ENCODE measurements around the gene AKAP12. TPM values are rescaled to one million over a fixed set of nuclear protein-coding genes. Genes with fewer than 3 reads are reported as not detected.

The AKAP12 gene, protein sequence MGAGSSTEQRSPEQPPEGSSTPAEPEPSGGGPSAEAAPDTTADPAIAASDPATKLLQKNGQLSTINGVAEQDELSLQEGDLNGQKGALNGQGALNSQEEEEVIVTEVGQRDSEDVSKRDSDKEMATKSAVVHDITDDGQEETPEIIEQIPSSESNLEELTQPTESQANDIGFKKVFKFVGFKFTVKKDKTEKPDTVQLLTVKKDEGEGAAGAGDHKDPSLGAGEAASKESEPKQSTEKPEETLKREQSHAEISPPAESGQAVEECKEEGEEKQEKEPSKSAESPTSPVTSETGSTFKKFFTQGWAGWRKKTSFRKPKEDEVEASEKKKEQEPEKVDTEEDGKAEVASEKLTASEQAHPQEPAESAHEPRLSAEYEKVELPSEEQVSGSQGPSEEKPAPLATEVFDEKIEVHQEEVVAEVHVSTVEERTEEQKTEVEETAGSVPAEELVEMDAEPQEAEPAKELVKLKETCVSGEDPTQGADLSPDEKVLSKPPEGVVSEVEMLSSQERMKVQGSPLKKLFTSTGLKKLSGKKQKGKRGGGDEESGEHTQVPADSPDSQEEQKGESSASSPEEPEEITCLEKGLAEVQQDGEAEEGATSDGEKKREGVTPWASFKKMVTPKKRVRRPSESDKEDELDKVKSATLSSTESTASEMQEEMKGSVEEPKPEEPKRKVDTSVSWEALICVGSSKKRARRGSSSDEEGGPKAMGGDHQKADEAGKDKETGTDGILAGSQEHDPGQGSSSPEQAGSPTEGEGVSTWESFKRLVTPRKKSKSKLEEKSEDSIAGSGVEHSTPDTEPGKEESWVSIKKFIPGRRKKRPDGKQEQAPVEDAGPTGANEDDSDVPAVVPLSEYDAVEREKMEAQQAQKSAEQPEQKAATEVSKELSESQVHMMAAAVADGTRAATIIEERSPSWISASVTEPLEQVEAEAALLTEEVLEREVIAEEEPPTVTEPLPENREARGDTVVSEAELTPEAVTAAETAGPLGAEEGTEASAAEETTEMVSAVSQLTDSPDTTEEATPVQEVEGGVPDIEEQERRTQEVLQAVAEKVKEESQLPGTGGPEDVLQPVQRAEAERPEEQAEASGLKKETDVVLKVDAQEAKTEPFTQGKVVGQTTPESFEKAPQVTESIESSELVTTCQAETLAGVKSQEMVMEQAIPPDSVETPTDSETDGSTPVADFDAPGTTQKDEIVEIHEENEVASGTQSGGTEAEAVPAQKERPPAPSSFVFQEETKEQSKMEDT (N-terminal part only)
- 1 to 10 TPM; 3.6 to 3.8 TPM for total RNA-seq

GRCh38 chr6:151239603-151240035 lies at the start of gene AKAP12:
AKAP12 (plus strand) TSS chr6:151239967; CDS start chr6:151240563, 596 bp downstream.
- peak; percentile 22 for DNase-seq
- H3K9me3 Mint-ChIP-seq: no peaks in the 10 kb centered on the region
- CTCF ChIA-PET: interaction anchor here (1.4 kb wide), 1 partner anchor 85 kb away, joined by 7 read pairs; no protein-coding TSS in a partner anchor
- peak within 1 kb of the TSS; percentile 80 for H3K4me3 Mint-ChIP-seq
- peaks cover 13% of the 10 kb centered on the region for H3K4me1 Mint-ChIP-seq (ENCODE audit: low read depth)
- intact Hi-C loops (cut with micrococcal nuclease): loop anchor here (2.0 to 10.0 kb wide), 2 partner anchors 49 to 85 kb away; no protein-coding TSS in a partner anchor
- POLR2A ChIA-PET: interaction anchor here (2.0 kb wide), 1 partner anchor 50 kb away, joined by 5 read pairs; no protein-coding TSS in a partner anchor
- peaks cover 58% of the 10 kb centered on the region for H3K27me3 Mint-ChIP-seq
- no peak within 1 kb of the TSS for H3K27ac Mint-ChIP-seq
- no peaks in the 10 kb centered on the region for H3K36me3 Mint-ChIP-seq

GRCh38 chr6:151191527-151191926 lies 48.2 kb upstream of the AKAP12 start:
- intact Hi-C loops (cut with micrococcal nuclease): no loop called here
- POLR2A ChIA-PET: no interaction called here
- Mint-ChIP-seq H3K27me3 (peaks cover 3% of the 10 kb centered on the region), H3K9me3 (no peaks in the 10 kb centered on the region), H3K4me3 (no peak overlapping the region), H3K4me1 (ENCODE audit: low read depth) (no peaks in the 10 kb centered on the region), H3K36me3 (no peaks in the 10 kb centered on the region), H3K27ac (no peak overlapping the region)
- CTCF ChIA-PET: no interaction called here
- no peak for DNase-seq

GRCh38 chr6:151196555-151196954 lies 43.2 kb upstream of the AKAP12 start:
- Mint-ChIP-seq H3K4me3 (no peak overlapping the region), H3K4me1 (ENCODE audit: low read depth) (no peaks in the 10 kb centered on the region), H3K9me3 (no peaks in the 10 kb centered on the region), H3K36me3 (no peaks in the 10 kb centered on the region), H3K27ac (no peak overlapping the region), H3K27me3 (peaks cover 3% of the 10 kb centered on the region)
- POLR2A ChIA-PET: no interaction called here
- DNase-seq: no peak
- CTCF ChIA-PET: no interaction called here
- intact Hi-C loops (cut with micrococcal nuclease): no loop called here

DNA sequence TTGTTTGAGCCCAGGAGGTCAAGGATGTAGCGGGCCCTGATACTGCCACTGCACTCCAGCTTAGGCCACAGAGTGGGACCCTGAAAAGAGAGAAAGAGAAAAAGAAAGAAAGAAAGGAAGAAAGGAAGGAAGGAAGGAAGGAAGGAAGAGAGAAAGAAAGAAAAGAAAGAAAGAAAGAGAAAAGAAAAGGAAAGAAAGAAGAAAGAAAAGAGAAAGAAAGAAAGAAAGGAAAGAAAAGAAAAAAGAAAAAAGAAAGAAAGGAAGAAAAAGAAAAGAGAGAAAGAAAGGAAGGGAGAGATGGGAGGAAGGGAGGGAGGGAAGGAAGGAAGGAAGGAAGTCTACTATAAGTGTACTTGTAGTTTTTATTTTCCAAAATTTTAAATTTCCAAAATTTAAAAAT lies 42.2 kb upstream of the AKAP12 start:
- peaks cover under 1% of the 10 kb centered on the region for H3K27me3 Mint-ChIP-seq
- H3K4me3 Mint-ChIP-seq: no peak overlapping the region
- no peak for DNase-seq
- CTCF ChIA-PET: interaction anchor here (1.0 kb wide), 1 partner anchor 183 kb away, joined by 3 read pairs; no protein-coding TSS in a partner anchor
- no peaks in the 10 kb centered on the region for H3K4me1 Mint-ChIP-seq (ENCODE audit: low read depth)
- H3K36me3 Mint-ChIP-seq: no peaks in the 10 kb centered on the region
- intact Hi-C loops (cut with micrococcal nuclease): no loop called here
- no peak overlapping the region for H3K27ac Mint-ChIP-seq
- POLR2A ChIA-PET: no interaction called here
- H3K9me3 Mint-ChIP-seq: no peaks in the 10 kb centered on the region

GRCh38 chr6:151199991-151200390 lies 39.8 kb upstream of the AKAP12 start:
- no peaks in the 10 kb centered on the region for H3K9me3 Mint-ChIP-seq
- H3K4me3 Mint-ChIP-seq: no peak overlapping the region
- no peaks in the 10 kb centered on the region for H3K4me1 Mint-ChIP-seq (ENCODE audit: low read depth)
- no peak overlapping the region for H3K27ac Mint-ChIP-seq
- intact Hi-C loops (cut with micrococcal nuclease): no loop called here
- H3K27me3 Mint-ChIP-seq: no peaks in the 10 kb centered on the region
- H3K36me3 Mint-ChIP-seq: no peaks in the 10 kb centered on the region
- POLR2A ChIA-PET: no interaction called here
- CTCF ChIA-PET: no interaction called here
- DNase-seq: no peak

DNA sequence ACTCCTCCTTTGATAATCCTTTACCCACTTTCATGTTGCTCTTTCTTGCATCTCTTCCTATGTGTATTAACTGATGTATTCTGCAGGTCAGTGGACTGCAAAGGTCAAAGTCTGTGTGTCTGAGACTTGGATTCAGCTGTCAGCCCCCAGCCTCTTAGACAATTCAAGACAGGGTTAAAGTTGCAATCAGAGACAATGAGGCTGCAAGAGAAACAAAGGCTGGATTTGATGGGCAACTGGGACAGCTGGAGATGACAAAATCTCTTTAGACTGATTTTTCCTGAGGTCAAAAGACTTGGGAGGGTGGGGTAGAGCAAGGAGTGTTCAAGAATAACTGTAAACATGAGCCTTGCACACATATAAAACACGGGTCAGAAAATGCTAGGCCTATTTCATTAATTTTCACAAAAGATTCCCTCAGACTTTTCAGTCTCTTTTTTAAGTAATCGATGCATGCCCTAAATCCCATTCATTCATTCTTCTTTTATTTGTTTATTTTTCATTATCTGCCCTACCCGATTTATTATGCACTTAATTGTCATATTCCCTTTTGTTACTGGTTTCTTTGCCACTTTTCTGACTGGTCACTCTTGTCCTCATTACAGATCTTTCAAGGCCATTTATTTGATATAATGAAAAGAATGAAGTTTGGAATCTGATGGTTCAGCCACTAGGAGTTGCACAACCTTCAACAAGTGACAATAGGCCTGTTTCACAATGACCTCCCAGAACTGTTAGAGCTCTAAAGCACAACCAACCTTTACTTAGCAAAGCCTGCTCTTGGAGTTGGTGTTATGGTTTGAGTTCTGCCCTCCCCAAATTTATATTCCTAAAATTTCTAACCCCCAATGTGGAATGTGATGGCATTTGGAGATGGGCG lies 33.8 kb upstream of the AKAP12 start:
- DNase-seq: no peak
- Mint-ChIP-seq H3K36me3 (no peaks in the 10 kb centered on the region), H3K4me1 (ENCODE audit: low read depth) (no peaks in the 10 kb centered on the region), H3K27ac (no peak overlapping the region), H3K4me3 (no peak overlapping the region), H3K27me3 (peaks cover 9% of the 10 kb centered on the region), H3K9me3 (no peaks in the 10 kb centered on the region)
- ChIA-PET POLR2A (no interaction called here), CTCF (interaction anchor here (1.9 kb wide), 1 partner anchor 192 kb away, joined by 4 read pairs; no protein-coding TSS in a partner anchor)
- intact Hi-C loops (cut with micrococcal nuclease): no loop called here

GRCh38 chr6:151207674-151208073 lies 32.1 kb upstream of the AKAP12 start:
- intact Hi-C loops (cut with micrococcal nuclease): no loop called here
- no peaks in the 10 kb centered on the region for H3K36me3 Mint-ChIP-seq
- H3K27ac Mint-ChIP-seq: no peak overlapping the region
- POLR2A ChIA-PET: no interaction called here
- peaks cover 6% of the 10 kb centered on the region for H3K9me3 Mint-ChIP-seq
- no peak overlapping the region for H3K4me3 Mint-ChIP-seq
- DNase-seq: no peak
- peaks cover 11% of the 10 kb centered on the region for H3K27me3 Mint-ChIP-seq
- CTCF ChIA-PET: interaction anchor here (0.6 kb wide), 1 partner anchor 117 kb away, joined by 5 read pairs; no protein-coding TSS in a partner anchor
- H3K4me1 Mint-ChIP-seq (ENCODE audit: low read depth): no peaks in the 10 kb centered on the region

DNA sequence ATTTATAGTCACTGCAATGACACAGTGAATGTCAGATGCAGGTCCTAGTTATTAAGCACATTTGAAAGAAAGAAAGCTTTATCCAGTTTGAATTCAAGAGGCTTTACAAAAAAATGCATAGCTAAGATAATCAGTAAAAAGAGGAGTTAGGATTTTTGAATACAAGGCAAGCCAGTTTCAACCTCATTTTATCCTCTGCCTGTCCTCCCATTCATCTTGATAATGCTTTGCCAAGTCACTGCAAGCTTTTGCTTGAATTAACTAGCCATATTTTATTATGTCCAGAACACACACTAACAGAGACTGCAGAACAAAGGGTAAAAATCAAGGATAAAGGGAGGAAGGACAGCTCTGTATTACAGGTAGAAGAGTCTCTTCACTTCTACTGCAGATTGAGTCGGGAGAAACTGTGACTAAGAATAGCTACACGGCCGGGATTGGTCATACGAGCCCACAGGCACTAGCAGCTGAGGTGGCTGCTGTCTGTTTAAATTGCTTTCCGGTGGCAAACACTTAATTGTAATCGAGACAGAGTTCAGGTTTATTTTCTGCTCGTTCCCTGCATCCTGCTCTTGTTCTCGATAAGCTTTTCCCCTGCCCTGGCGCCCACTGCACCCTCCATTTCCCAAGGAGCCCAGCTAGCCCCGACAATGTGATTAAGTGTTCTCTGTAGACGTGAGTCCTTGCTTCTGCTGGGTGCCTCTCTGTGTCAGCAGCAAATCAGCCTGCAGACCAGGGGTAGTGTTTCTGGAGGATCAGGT lies 30.5 kb upstream of the AKAP12 start:
- DNase-seq: no peak
- H3K27ac Mint-ChIP-seq: no peak overlapping the region
- no peaks in the 10 kb centered on the region for H3K36me3 Mint-ChIP-seq
- intact Hi-C loops (cut with micrococcal nuclease): no loop called here
- CTCF ChIA-PET: interaction anchor here (0.7 kb wide), 1 partner anchor 117 kb away, joined by 3 read pairs; no protein-coding TSS in a partner anchor
- H3K9me3 Mint-ChIP-seq: peaks cover 6% of the 10 kb centered on the region
- POLR2A ChIA-PET: no interaction called here
- H3K4me3 Mint-ChIP-seq: no peak overlapping the region
- peaks cover 11% of the 10 kb centered on the region for H3K27me3 Mint-ChIP-seq
- no peaks in the 10 kb centered on the region for H3K4me1 Mint-ChIP-seq (ENCODE audit: low read depth)

- POLR2A ChIA-PET: no interaction called here
- CTCF ChIA-PET: no interaction called here
- no peak overlapping the region for H3K27ac Mint-ChIP-seq
Observed at GRCh38 chr6:151211075-151211474, 28.7 kb upstream of the AKAP12 start.

GRCh38 chr6:151213352-151213751 lies 26.4 kb upstream of the AKAP12 start:
- no peak for DNase-seq
- Mint-ChIP-seq H3K4me1 (ENCODE audit: low read depth) (no peaks in the 10 kb centered on the region), H3K27ac (no peak overlapping the region), H3K27me3 (peaks cover 10% of the 10 kb centered on the region), H3K36me3 (no peaks in the 10 kb centered on the region), H3K4me3 (no peak overlapping the region), H3K9me3 (peaks cover 6% of the 10 kb centered on the region)
- ChIA-PET CTCF (no interaction called here), POLR2A (interaction anchor here (0.6 kb wide), 1 partner anchor 146 kb away, joined by 3 read pairs; no protein-coding TSS in a partner anchor)
- intact Hi-C loops (cut with micrococcal nuclease): no loop called here

More at GRCh38 chr6:151211075-151211474, 28.7 kb upstream of the AKAP12 start:
- intact Hi-C loops (cut with micrococcal nuclease): no loop called here
- H3K9me3 Mint-ChIP-seq: peaks cover 6% of the 10 kb centered on the region
- peaks cover 11% of the 10 kb centered on the region for H3K27me3 Mint-ChIP-seq
- no peaks in the 10 kb centered on the region for H3K36me3 Mint-ChIP-seq
- no peak for DNase-seq
- no peak overlapping the region for H3K4me3 Mint-ChIP-seq
- no peaks in the 10 kb centered on the region for H3K4me1 Mint-ChIP-seq (ENCODE audit: low read depth)

Data from activated CD4-positive, alpha-beta memory T cell treated with anti-CD3 and anti-CD28 coated beads for 36 hours (primary cell).